K562 (cell line): ENCODE data around the gene AIFM3. TPM values are rescaled to one million over a fixed set of nuclear protein-coding genes. Genes with fewer than 3 reads are reported as not detected.

Experiments
- ATAC-seq: fragments of 200-7000 bp; cut with Tn5 transposase; 3 replicates; pipeline ENCODE4 v1.9.1; 2020; ENCODE audit warnings: moderate library complexity
- BruUV-seq: library from RNA; stranded (reverse); fragments of 400-500 nt; replicated peaks from 2 replicates; lab custom pipeline; 2021; lab: Mats Ljungman, UMichigan
- CTCF ChIA-PET: fragments of 300-600 bp; formaldehyde crosslinking; extraction: SDS; loops from one replicate; lab custom pipeline; 2021; ENCODE audit warnings: low intra/inter-chr PET ratio; lab: Yijun Ruan, JAX
- POLR2A ChIA-PET: fragments of 300-600, 350-650 bp; sonication (Branson Sonifier 250); formaldehyde crosslinking; extraction: SDS; loops from one replicate; lab custom pipeline; 2021; ENCODE audit warnings: antibody characterized with exemption, inconsistent platforms; lab: Yijun Ruan, JAX
- DNase-seq, 4 experiments: peaks; one replicate each; pipeline versions ENCODE4 v3.0.0 to v3.0.0-alpha.2; 2011 to 2018; ENCODE audit warnings: low spot score in 3 of 4, mixed read lengths in 3 of 4; ENCODE audit errors: extremely low read depth in 1 of 4
- FAIRE-seq: peaks from 2 replicates; lab custom pipeline; 2011; peaks lifted over from hg19 to GRCh38; lab: Jason Lieb, UNC
- H2AFZ ChIP-seq: 2 replicates; pipeline ENCODE4 v1.6.0; 2011; ENCODE audit warnings: low read depth, low read length, control low read depth, inconsistent platforms
- H3K27ac ChIP-seq: fragments of 200-600 bp; 3 replicates; pipeline ENCODE4 v1.8.0; 2011; ENCODE audit warnings: low read depth, mild to moderate bottlenecking, control low read depth, inconsistent platforms, low read length, moderate library complexity, mixed read lengths; ENCODE audit errors: extremely low read depth
- H3K27me3 ChIP-seq, 2 experiments: fragments of 300-600 bp in 1 of 2; 2 replicates in 1 of 2; 3 replicates in 1 of 2; pipeline versions ENCODE4 v1.6.0 to v1.8.0; 2011; ENCODE audit warnings: inconsistent platforms in 2 of 2, low read length in 2 of 2, mild to moderate bottlenecking in 1 of 2, mixed read lengths in 1 of 2, moderate library complexity in 1 of 2; ENCODE audit not compliant: control insufficient read depth in 2 of 2, insufficient read depth in 2 of 2
- H3K36me3 ChIP-seq: fragments of 300-600 bp; 3 replicates; pipeline ENCODE4 v1.8.0; 2011; ENCODE audit warnings: mild to moderate bottlenecking, low read length, inconsistent platforms; ENCODE audit not compliant: control insufficient read depth, insufficient read depth
- H3K4me1 ChIP-seq, 2 experiments: fragments of 200-600 bp in 1 of 2; replicated peaks in 1 of 2; 2 replicates in 1 of 2; 3 replicates in 1 of 2; pipeline versions ENCODE4 v1.5.1 to v1.8.0; 2011; ENCODE audit warnings: inconsistent platforms in 2 of 2, low read length in 2 of 2, mild to moderate bottlenecking in 1 of 2, mixed read lengths in 1 of 2, moderate library complexity in 1 of 2; ENCODE audit not compliant: control insufficient read depth in 2 of 2, insufficient read depth in 2 of 2
- H3K4me2 ChIP-seq: 2 replicates; pipeline ENCODE4 v1.6.1; 2011; ENCODE audit warnings: low read length, control low read depth, inconsistent platforms, mixed read lengths; ENCODE audit not compliant: insufficient read depth
- H3K4me3 ChIP-seq: fragments of 200-600 bp; sonication (generic), shearing (Covaris generic); 2 replicates; pipeline ENCODE4 v1.5.1; 2016; ENCODE audit warnings: control low read depth, inconsistent platforms
- H3K79me2 ChIP-seq: fragments of 200-600 bp; 3 replicates; pipeline ENCODE4 v1.8.0; 2011; ENCODE audit warnings: low read length, inconsistent platforms; ENCODE audit not compliant: control insufficient read depth, insufficient read depth
- H3K9ac ChIP-seq, 2 experiments: 2 replicates each; pipeline versions ENCODE4 v1.6.0 to v1.6.1; 2011; ENCODE audit warnings: low read depth in 2 of 2, low read length in 2 of 2, control low read depth in 1 of 2, inconsistent platforms in 1 of 2, mild to moderate bottlenecking in 1 of 2, mixed read lengths in 1 of 2; ENCODE audit not compliant: insufficient read depth in 1 of 2
- H3K9me1 ChIP-seq: one replicate; pipeline ENCODE4 v1.6.0; 2011; ENCODE audit warnings: inconsistent platforms, mild to moderate bottlenecking, low read length, moderate library complexity; ENCODE audit not compliant: control insufficient read depth, insufficient read depth
- H3K9me3 ChIP-seq: replicated peaks from 2 replicates; pipeline ENCODE4 v1.5.1; 2011; ENCODE audit warnings: low read depth, low read length, inconsistent platforms; ENCODE audit not compliant: control insufficient read depth, insufficient read depth
- H4K20me1 ChIP-seq: replicated peaks from 2 replicates; pipeline ENCODE4 v1.6.1; 2011; ENCODE audit warnings: low read length, inconsistent platforms, mixed read lengths; ENCODE audit not compliant: control insufficient read depth, insufficient read depth
- ADNP ChIP-seq: fragments of 200-800 bp; sonication (Bioruptor generic); IDR thresholded peaks from 2 replicates; pipeline ENCODE4 v1.6.1; 2016; ENCODE audit warnings: missing genetic modification characterization, missing compliant biosample characterization
- ATF4 ChIP-seq: fragments of 450-650 bp; formaldehyde crosslinking; IDR thresholded peaks from 2 replicates; pipeline ENCODE4 v1.4.0; 2022; ENCODE audit warnings: mild to moderate bottlenecking, moderate library complexity
- BRCA1 ChIP-seq, 2 experiments: fragments of 450-650 bp in 1 of 2; sonication (generic) in 1 of 2; formaldehyde crosslinking in 1 of 2; IDR thresholded peaks; 2 replicates each; pipeline versions ENCODE4 v1.5.0 to v1.6.1; 2017 to 2020; ENCODE audit warnings: mild to moderate bottlenecking in 1 of 2, missing genetic modification reagents in 1 of 2
- CAMTA2 ChIP-seq: fragments of 250-450 bp; sonication (Bioruptor Pico); conservative IDR thresholded peaks from 2 replicates; pipeline ENCODE4 v1.5.1; 2022
- EGR1 ChIP-seq: fragments of 450-650 bp; conservative IDR thresholded peaks from 2 replicates; pipeline ENCODE4 v1.6.1; 2017; ENCODE audit warnings: mild to moderate bottlenecking
- ELF2 ChIP-seq: fragments of 250-450 bp; sonication (Bioruptor Pico); IDR thresholded peaks from 2 replicates; pipeline ENCODE4 v1.5.0; 2021; ENCODE audit warnings: mild to moderate bottlenecking
- FOXP1 ChIP-seq: sonication (generic); formaldehyde crosslinking; IDR thresholded peaks from 2 replicates; pipeline ENCODE4 v1.8.0; 2022; ENCODE audit warnings: mild to moderate bottlenecking, missing genetic modification reagents
- HNRNPLL ChIP-seq: fragments of 200-400 bp; formaldehyde crosslinking; IDR thresholded peaks from 2 replicates; pipeline ENCODE4 v1.6.1; 2017; ENCODE audit warnings: low read length, low read depth, mild to moderate bottlenecking; ENCODE audit not compliant: poor library complexity, severe bottlenecking
- MAZ ChIP-seq, 2 experiments: fragments of 450-650 bp in 1 of 2; sonication (generic) in 1 of 2; formaldehyde crosslinking; IDR thresholded peaks in 1 of 2; conservative IDR thresholded peaks in 1 of 2; 2 replicates each; pipeline versions ENCODE4 v1.4.0 to v1.5.0; 2020; ENCODE audit warnings: mild to moderate bottlenecking in 1 of 2, missing genetic modification reagents in 1 of 2
- MEF2A ChIP-seq: IDR thresholded peaks from 2 replicates; pipeline ENCODE4 v1.6.1; 2011; ENCODE audit warnings: low read depth, mild to moderate bottlenecking, low read length, moderate library complexity; ENCODE audit not compliant: control insufficient read depth
- PRDM10 ChIP-seq: fragments of 450-650 bp; IDR thresholded peaks from 2 replicates; pipeline ENCODE4 v1.6.1; 2018; ENCODE audit not compliant: partially characterized antibody
- SMAD4 ChIP-seq: fragments of 250-450 bp; sonication (Bioruptor Pico); conservative IDR thresholded peaks from 2 replicates; pipeline ENCODE4 v1.8.0; 2021; ENCODE audit warnings: inconsistent platforms, mild to moderate bottlenecking, moderate library complexity
- SPI1 ChIP-seq: IDR thresholded peaks from 2 replicates; pipeline ENCODE4 v1.6.1; 2011; ENCODE audit warnings: low read depth, low read length, control low read depth, borderline replicate concordance
- SRF ChIP-seq, 2 experiments: fragments of 250-450, 450-650 bp in 1 of 2; sonication (Bioruptor Pico) in 1 of 2; sonication (generic) in 1 of 2; formaldehyde crosslinking; IDR thresholded peaks; 2 replicates each; pipeline versions ENCODE4 v1.5.0 to v1.5.1; 2020 to 2022; ENCODE audit warnings: mild to moderate bottlenecking in 1 of 2, missing genetic modification reagents in 1 of 2
- ZBTB1 ChIP-seq: sonication (generic); formaldehyde crosslinking; IDR thresholded peaks from 2 replicates; pipeline ENCODE4 v1.8.1; 2023; ENCODE audit warnings: missing genetic modification reagents, low read depth, mild to moderate bottlenecking, borderline replicate concordance
- ZNF133 ChIP-seq: fragments of 250-450 bp; sonication (Bioruptor Pico); IDR thresholded peaks from 2 replicates; pipeline ENCODE4 v1.4.0; 2020; ENCODE audit warnings: mild to moderate bottlenecking
- ZNF830 ChIP-seq: fragments of 250-450 bp; sonication (Bioruptor Pico); IDR thresholded peaks from 2 replicates; pipeline ENCODE4 v1.5.0; 2021; ENCODE audit warnings: mild to moderate bottlenecking
- ZSCAN29 ChIP-seq: fragments of 450-650 bp; IDR thresholded peaks from 2 replicates; pipeline ENCODE4 v1.6.1; 2017
- WGBS: fragments of 100-300 bp; shearing (Covaris generic); methylation state at CpG from one replicate; pipeline ENCODE4 v1.1.6; 2016; ENCODE audit warnings: low coverage, mixed read lengths; ENCODE audit not compliant: insufficient coverage; ENCODE audit errors: missing lambda C conversion rate; 5-methylcytosine and 5-hydroxymethylcytosine counted together
- in situ Hi-C: fragments of 300-500 bp; cut with MboI; formaldehyde crosslinking; loops from 4 replicates; pipeline ENCODE4 v1.15.0; 2018; ENCODE audit warnings: inconsistent platforms, mixed read lengths
- intact Hi-C: fragments of 100-400 bp; cut with micrococcal nuclease; formaldehyde crosslinking; loops from 2 replicates; pipeline ENCODE4 v1.14.2; 2022
- polyA plus RNA-seq, 8 experiments: library from polyadenylated mRNA; depleted of rRNA in 4 of 8; stranded (reverse) in 5 of 8; unstranded in 3 of 8; fragments of >200 nt; fragmentation: Nextera tagmentation in 2 of 8; fragmentation: Illumina TruSeq in 1 of 8; extraction: Ambion mirVana in 2 of 8; extraction: Trizol in 1 of 8; gene quantifications; 2 replicates each; pipeline versions ENCODE4 v1.2.1 to v1.2.3, GENCODE V29; 2011 to 2014; ENCODE audit warnings: inconsistent platforms in 1 of 8, missing spikeins in 1 of 8
- total RNA-seq, 7 experiments: library from RNA; depleted of rRNA in 6 of 7; stranded (reverse); fragments of >200 nt in 6 of 7; fragmentation: Illumina TruSeq in 2 of 7; extraction: Trizol in 2 of 7; gene quantifications; 2 replicates each; pipeline versions ENCODE4 v1.2.1 to v1.2.3, GENCODE V29; 2011 to 2021; ENCODE audit warnings: low replicate concordance in 1 of 7

AIFM3 gene
- total and polyA plus RNA-seq, 9 of the 15 experiments (the other 6 are each of a cell fraction or from before 2014, with no cell fraction given): 0.03 to 0.20 (median 0.07) TPM; not detected in 1

GRCh38 chr22:21029486-21030025 is 62.5 kb downstream of the AIFM3 start:
- DNase-seq (no peak), FAIRE-seq (no peak), ATAC-seq (peak; percentile 6)
- Histone ChIP-seq H2AFZ (no peak overlapping the region), H3K9me1 (peaks cover 4% of the 10 kb centered on the region), H3K9ac (peak overlapping the region in 1 of 2 experiments; percentile 54; a peak in 2 of 4 replicates), H3K9me3 (no peaks in the 10 kb centered on the region), H3K4me3 (no peak overlapping the region), H3K4me2 (no peak overlapping the region), H4K20me1 (peaks cover 50% of the 10 kb centered on the region), H3K4me1 (peaks cover 0 to 58% of the 10 kb centered on the region in 2 experiments; a peak in 4 of 5 replicates), H3K36me3 (no peaks in the 10 kb centered on the region), H3K27ac (no peak overlapping the region), H3K27me3 (peaks cover 45 to 84% of the 10 kb centered on the region in 2 experiments; a peak in 4 of 5 replicates), H3K79me2 (no peaks in the 10 kb centered on the region)
- in situ Hi-C loops: no loop called here
- intact Hi-C loops: loop anchor here (2.0 kb wide), 1 partner anchor 15 kb away; the partner anchor contains the start of gene LRRC74B
- no TSS peak for BruUV-seq
- WGBS: 2% methylated on average over 12 of the region's 12 CpGs
- ChIA-PET POLR2A (interaction anchor here (0.6 to 10.2 kb wide), 7 partner anchors 11 to 1991 kb away, joined by 3 to 120 read pairs (median 4); partner anchors contain the start of genes LRRC74B and P2RX6), CTCF (no interaction called here)
- TF ChIP-seq ZNF133 (CRISPR knock-in tag) (no peak), ADNP (tag) (no peak), BRCA1 (IDR thresholded peaks at IDR 0.05) (no peak), BRCA1 (CRISPR knock-in tag; IDR thresholded peaks at IDR 0.05) (0 out of 2 replicates have a peak, but pooled peaks have one; percentile 57), SPI1 (no peak), HNRNPLL (peak; percentile 13), SRF (CRISPR knock-in tag; IDR thresholded peaks at IDR 0.05) (no peak), PRDM10 (no peak), CAMTA2 (CRISPR knock-in tag) (0 out of 2 replicates have a peak, but pooled peaks have one; percentile 9), ATF4 (CRISPR knock-in tag) (no peak), ZSCAN29 (no peak), MEF2A (no peak), SMAD4 (CRISPR knock-in tag) (no peak), MAZ (CRISPR knock-in tag; conservative IDR thresholded peaks at IDR 0.05 in 1 of 2, IDR thresholded peaks at IDR 0.05 in 1 of 2) (no peak), ZBTB1 (CRISPR knock-in tag) (no peak), EGR1 (0 out of 2 replicates have a peak, but pooled peaks have one; percentile 13), ZNF830 (CRISPR knock-in tag) (peak; percentile 62; the same call in 1 of the 2 replicates), ELF2 (CRISPR knock-in tag) (no peak), FOXP1 (CRISPR knock-in tag) (0 out of 2 replicates have a peak, but pooled peaks have one; percentile 8)
